ENCODE measurements around the gene CRELD2. TPM values are rescaled to one million over a fixed set of nuclear protein-coding genes. Genes with fewer than 3 reads are reported as not detected.

The CRELD2 gene
- total and polyA plus RNA-seq, 2 donors from 2014 or later: 37.3 to 54.0 TPM

GRCh38 chr22:49953680-49954344, 35.4 kb downstream of the CRELD2 start:
- Histone ChIP-seq H3K4me3 (ENCODE audit: low read length in 3 of 3) (no peak overlapping the region), H3K27me3 (ENCODE audit: control insufficient read depth, insufficient read depth, low read length) (no peaks in the 10 kb centered on the region), H3K9ac (ENCODE audit: low read length in 3 of 3) (peak overlapping the region in 1 of 3 donors; percentile 84), H3K9me3 (ENCODE audit: control insufficient read depth in 2 of 3, insufficient read depth in 1 of 3, low read length in 3 of 3) (no peaks in the 10 kb centered on the region), H3K27ac (ENCODE audit: low read depth in 2 of 2, low read length in 2 of 2) (peak overlapping the region; percentile 98 to 99), H3K4me1 (ENCODE audit: control insufficient read depth in 2 of 3, insufficient read depth in 2 of 3, low read depth in 1 of 3, low read length in 3 of 3) (peaks cover 0 to 48% (median 25%) of the 10 kb centered on the region in 3 donors), H3K36me3 (ENCODE audit: control insufficient read depth in 2 of 3, insufficient read depth in 3 of 3, low read length in 3 of 3) (no peaks in the 10 kb centered on the region)
- intact Hi-C loops (cut with DNase I): no loop called here
- DNase-seq: peak in 1 of 5 donors; percentile 92
- no peak for TF ChIP-seq CTCF (IDR thresholded peaks at IDR 0.05; ENCODE audit: borderline replicate concordance, extremely low read depth, insufficient read depth)
- no peak for FAIRE-seq

GRCh38 chr22:49954354-49954753, 35.9 kb downstream of the CRELD2 start:
- intact Hi-C loops (cut with DNase I): no loop called here
- FAIRE-seq: no peak
- H3K4me1 ChIP-seq (ENCODE audit: control insufficient read depth in 2 of 3, insufficient read depth in 2 of 3, low read depth in 1 of 3, low read length in 3 of 3): peaks cover 0 to 50% (median 28%) of the 10 kb centered on the region in 3 donors
- peak in 1 of 5 donors; percentile 83 for DNase-seq
- no peak overlapping the region for H3K4me3 ChIP-seq (ENCODE audit: low read length in 3 of 3)
- H3K27ac ChIP-seq (ENCODE audit: low read depth in 2 of 2, low read length in 2 of 2): peak overlapping the region; percentile 98 to 99
- peak overlapping the region in 1 of 3 donors; percentile 84 for H3K9ac ChIP-seq (ENCODE audit: low read length in 3 of 3)
- no peaks in the 10 kb centered on the region for H3K27me3 ChIP-seq (ENCODE audit: control insufficient read depth, insufficient read depth, low read length)
- H3K36me3 ChIP-seq (ENCODE audit: control insufficient read depth in 2 of 3, insufficient read depth in 3 of 3, low read length in 3 of 3): no peaks in the 10 kb centered on the region
- no peaks in the 10 kb centered on the region for H3K9me3 ChIP-seq (ENCODE audit: control insufficient read depth in 2 of 3, insufficient read depth in 1 of 3, low read length in 3 of 3)
- no peak for TF ChIP-seq CTCF (IDR thresholded peaks at IDR 0.05; ENCODE audit: borderline replicate concordance, extremely low read depth, insufficient read depth)

GRCh38 chr22:49954991-49955580, 36.7 kb downstream of the CRELD2 start:
- peak in 2 of 5 donors; percentile 45 to 73 for DNase-seq
- Histone ChIP-seq H3K4me3 (ENCODE audit: low read length in 3 of 3) (no peak overlapping the region), H3K27me3 (ENCODE audit: control insufficient read depth, insufficient read depth, low read length) (no peaks in the 10 kb centered on the region), H3K27ac (ENCODE audit: low read depth in 2 of 2, low read length in 2 of 2) (peak overlapping the region; percentile 98 to 99), H3K9me3 (ENCODE audit: control insufficient read depth in 2 of 3, insufficient read depth in 1 of 3, low read length in 3 of 3) (no peaks in the 10 kb centered on the region), H3K4me1 (ENCODE audit: control insufficient read depth in 2 of 3, insufficient read depth in 2 of 3, low read depth in 1 of 3, low read length in 3 of 3) (peaks cover 0 to 54% (median 31%) of the 10 kb centered on the region in 3 donors), H3K36me3 (ENCODE audit: control insufficient read depth in 2 of 3, insufficient read depth in 3 of 3, low read length in 3 of 3) (no peaks in the 10 kb centered on the region), H3K9ac (ENCODE audit: low read length in 3 of 3) (no peak overlapping the region)
- intact Hi-C loops (cut with DNase I): no loop called here
- FAIRE-seq: no peak
- no peak for TF ChIP-seq CTCF (IDR thresholded peaks at IDR 0.05; ENCODE audit: borderline replicate concordance, extremely low read depth, insufficient read depth)

Data from kidney (tissue), 14 donors.